Stomach (tissue), 9 donors: ENCODE measurements around the gene CAMSAP1. TPM values are rescaled to one million over a fixed set of nuclear protein-coding genes. Genes with fewer than 3 reads are reported as not detected.

Experiments used
- DNase-seq, 2 donors: peaks; one replicate each; pipeline versions ENCODE4 v3.0.0 to v3.0.0-alpha.2; 2013 to 2019
- H3K27ac ChIP-seq, 5 donors: fragments of 200-600 bp in 4 of 5; sonication (generic) in 4 of 5; one replicate each; pipeline ENCODE4 v1.5.1; 2013 to 2019; ENCODE audit warnings: mild to moderate bottlenecking in 1 of 5, moderate library complexity in 1 of 5
- H3K27me3 ChIP-seq, 3 donors: fragments of 200-600 bp; sonication (generic); one replicate each; pipeline ENCODE4 v1.5.1; 2017 to 2019; ENCODE audit warnings: mixed run types in 1 of 3
- H3K36me3 ChIP-seq, 4 donors: fragments of 200-600 bp; sonication (generic); 1 replicate in 3 of 4; 2 replicates in 1 of 4; pipeline ENCODE4 v1.5.1; 2016 to 2019
- H3K4me1 ChIP-seq, 4 donors: fragments of 200-600 bp; sonication (generic); one replicate each; pipeline ENCODE4 v1.5.1; 2016 to 2019
- H3K4me3 ChIP-seq, 4 donors: fragments of 200-600 bp; sonication (generic) in 3 of 4; one replicate each; pipeline ENCODE4 v1.5.1; 2016 to 2019; ENCODE audit warnings: mild to moderate bottlenecking in 1 of 4
- H3K9me3 ChIP-seq, 4 donors: fragments of 200-600 bp; sonication (generic); one replicate each; pipeline ENCODE4 v1.5.1; 2016 to 2019
- CTCF ChIP-seq, 7 experiments: fragments of 450-650 bp in 4 of 7; fragments of 200-600 bp in 3 of 7; sonication (generic) in 3 of 7; IDR thresholded peaks; one replicate each; pipeline ENCODE4 v1.5.1; 2016 to 2019; ENCODE audit warnings: antibody characterized with exemption in 7 of 7, control low read depth in 2 of 7, mild to moderate bottlenecking in 1 of 7
- EP300 ChIP-seq: sonication (generic); formaldehyde crosslinking; IDR thresholded peaks from one replicate; pipeline ENCODE4 v1.6.1; 2017; ENCODE audit warnings: antibody characterized with exemption
- POLR2A ChIP-seq, 4 donors: fragments of 450-650 bp; IDR thresholded peaks; one replicate each; pipeline ENCODE4 v1.6.1; 2016; ENCODE audit warnings: antibody characterized with exemption in 4 of 4, control low read depth in 2 of 4, mild to moderate bottlenecking in 1 of 4, moderate library complexity in 1 of 4
- POLR2AphosphoS5 ChIP-seq, 3 donors: sonication (generic); formaldehyde crosslinking; IDR thresholded peaks; one replicate each; pipeline ENCODE4 v1.6.1; 2016; ENCODE audit warnings: antibody characterized with exemption in 3 of 3
- WGBS, 5 donors: extraction: QIAGEN DNeasy Blood & Tissue Kit in 3 of 5; methylation state at CpG; one replicate each; pipeline versions ENCODE4 v1.1.5 to v1.1.7; 2013 to 2018; 5-methylcytosine and 5-hydroxymethylcytosine counted together
- intact Hi-C: fragments of 100-400 bp; cut with DNase I; formaldehyde crosslinking; loops from one replicate; pipeline ENCODE4 v1.15.1; 2023; ENCODE audit warnings: low total_unique reads
- polyA plus RNA-seq, 3 donors: library from polyadenylated mRNA; stranded (reverse); fragments of 200-250 nt; gene quantifications; one replicate each; pipeline ENCODE4 v1.2.3, GENCODE V29; 2013
- total RNA-seq, 5 donors: library from RNA; depleted of rRNA; stranded (reverse); fragments of >200 nt; gene quantifications; one replicate each; pipeline versions ENCODE4 v1.1.0 to v1.2.3, GENCODE V29; 2014 to 2016
- donor health status: healthy with polysubstance abuse.
- donor health status: Bipolar disorder and iron deficiency.
- donor health status: healthy.

Gene CAMSAP1
- total and polyA plus RNA-seq, 8 donors, result 2.4 to 238 (median 12.7) TPM

- 66 to 83% (median 68%) methylated on average over 14 to 36 of the region's 36 CpGs for WGBS, 5 donors
These were observed 118.6 kb downstream of the CAMSAP1 start for GRCh38 chr9:135788576-135789300.

GRCh38 chr9:135787776-135788575 is 119.4 kb downstream of the CAMSAP1 start:
- H3K27ac ChIP-seq, result no peak overlapping the region
- intact Hi-C loops, result no loop called here
- H3K9me3 ChIP-seq, result no peaks in the 10 kb centered on the region
- H3K36me3 ChIP-seq, result no peaks in the 10 kb centered on the region
- DNase-seq, result no peak
- TF ChIP-seq POLR2A (IDR thresholded peaks at IDR 0.05) (no peak), EP300 (no peak), CTCF (IDR thresholded peaks at IDR 0.05) (no peak), POLR2AphosphoS5 (IDR thresholded peaks at IDR 0.05) (no peak)
- H3K4me1 ChIP-seq, result no peaks in the 10 kb centered on the region
- H3K27me3 ChIP-seq, result peaks cover 0 to 77% (median 3%) of the 10 kb centered on the region in 3 donors
- H3K4me3 ChIP-seq, result no peak overlapping the region
- 81 to 86% (median 83%) methylated on average over 21 to 38 of the region's 38 CpGs for WGBS, 5 donors

More at GRCh38 chr9:135788576-135789300, 118.6 kb downstream of the CAMSAP1 start:
- peaks cover 0 to 70% (median 3%) of the 10 kb centered on the region in 3 donors for H3K27me3 ChIP-seq
- no peaks in the 10 kb centered on the region for H3K9me3 ChIP-seq
- intact Hi-C loops, result no loop called here
- TF ChIP-seq EP300 (no peak), CTCF (IDR thresholded peaks at IDR 0.05) (no peak), POLR2A (IDR thresholded peaks at IDR 0.05) (no peak), POLR2AphosphoS5 (IDR thresholded peaks at IDR 0.05) (no peak)
- DNase-seq, result no peak
- H3K4me1 ChIP-seq, result no peaks in the 10 kb centered on the region
- no peak overlapping the region for H3K27ac ChIP-seq
- no peak overlapping the region for H3K4me3 ChIP-seq
- no peaks in the 10 kb centered on the region for H3K36me3 ChIP-seq

GRCh38 chr9:135787317-135787716 is 120.0 kb downstream of the CAMSAP1 start:
- Histone ChIP-seq H3K4me1 (no peaks in the 10 kb centered on the region), H3K9me3 (no peaks in the 10 kb centered on the region), H3K27me3 (peaks cover 0 to 83% (median 3%) of the 10 kb centered on the region in 3 donors), H3K27ac (no peak overlapping the region), H3K36me3 (no peaks in the 10 kb centered on the region), H3K4me3 (no peak overlapping the region)
- intact Hi-C loops, result no loop called here
- no peak for DNase-seq
- TF ChIP-seq POLR2AphosphoS5 (IDR thresholded peaks at IDR 0.05) (no peak), POLR2A (IDR thresholded peaks at IDR 0.05) (no peak), CTCF (IDR thresholded peaks at IDR 0.05) (no peak), EP300 (no peak)
- 73 to 83% (median 75%) methylated on average over 11 to 16 of the region's 16 CpGs for WGBS, 5 donors

- Histone ChIP-seq H3K4me3 (no peak overlapping the region), H3K9me3 (no peaks in the 10 kb centered on the region), H3K4me1 (no peaks in the 10 kb centered on the region), H3K27ac (no peak overlapping the region), H3K36me3 (no peaks in the 10 kb centered on the region), H3K27me3 (peaks cover 0 to 87% (median 3%) of the 10 kb centered on the region in 3 donors)
- TF ChIP-seq POLR2AphosphoS5 (IDR thresholded peaks at IDR 0.05) (no peak), CTCF (IDR thresholded peaks at IDR 0.05) (no peak), POLR2A (IDR thresholded peaks at IDR 0.05) (no peak), EP300 (no peak)
- DNase-seq, result no peak
- 77 to 85% (median 82%) methylated on average over 24 to 44 of the region's 44 CpGs for WGBS, 5 donors
- intact Hi-C loops, result no loop called here
These were observed 121.1 kb downstream of the CAMSAP1 start for GRCh38 chr9:135786146-135786690.
